ENCODE data around the gene FOXO6. TPM values are rescaled to one million over a fixed set of nuclear protein-coding genes. Genes with fewer than 3 reads are reported as not detected.

Gene FOXO6
- 4.8 TPM for total RNA-seq

DNA sequence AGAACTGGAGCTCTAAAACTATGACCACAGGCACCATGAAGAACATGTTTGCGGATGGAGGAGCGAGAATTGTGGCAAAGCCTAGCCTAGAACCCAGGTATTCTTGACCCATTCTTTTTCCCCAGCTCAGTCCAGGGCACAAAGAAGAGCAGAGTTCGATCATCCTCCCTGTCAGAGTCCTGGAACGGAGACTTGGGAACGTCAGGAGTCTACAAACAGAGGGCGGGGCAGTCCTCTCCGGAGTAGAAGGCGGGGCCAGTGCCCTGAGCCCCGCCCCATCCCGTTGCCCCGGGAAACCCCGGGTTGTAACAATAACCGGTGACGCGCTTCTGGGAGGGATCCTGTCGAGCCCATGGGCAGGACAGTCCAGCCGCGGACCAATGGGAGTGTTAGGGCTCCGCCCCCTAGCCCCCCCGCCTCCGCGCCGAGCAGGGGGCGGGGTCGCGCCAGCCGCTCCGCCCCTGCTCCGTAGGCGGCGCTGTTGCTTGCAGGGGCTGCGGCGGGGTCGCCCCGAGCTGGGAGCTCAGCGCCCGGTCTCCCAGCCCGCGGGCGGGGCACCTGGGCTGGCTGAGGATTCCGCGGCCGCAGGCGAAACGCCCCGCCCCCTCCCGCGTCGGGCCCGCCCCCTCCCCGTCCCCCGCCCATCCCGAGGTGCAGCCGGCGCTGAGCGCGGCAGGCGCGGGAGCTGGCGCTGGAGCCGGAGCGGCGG lies at the start of gene FOXO6:
Gene FOXO6 (plus strand): TSS at position 649 of the 709 bp plus-strand sequence.

Other genes starting within 250 kb of the FOXO6 start
- gene SCMH1, start 119.1 kb upstream of the FOXO6 start, total RNA-seq = 48.7 TPM
- not detected for gene EDN2, start 123.2 kb downstream of the FOXO6 start, total RNA-seq